GM12892 (cell line): ENCODE measurements around the gene IL32.

ENCODE experiments used
- POLR2A ChIP-seq: IDR thresholded peaks from 2 replicates; pipeline ENCODE4 v1.6.1; 2011; ENCODE audit warnings: low read depth, low read length, control low read depth
- TAF1 ChIP-seq: IDR thresholded peaks from 2 replicates; pipeline ENCODE4 v1.6.1; 2011; ENCODE audit warnings: low read depth, mild to moderate bottlenecking, control low read depth, low read length, borderline replicate concordance

DNA sequence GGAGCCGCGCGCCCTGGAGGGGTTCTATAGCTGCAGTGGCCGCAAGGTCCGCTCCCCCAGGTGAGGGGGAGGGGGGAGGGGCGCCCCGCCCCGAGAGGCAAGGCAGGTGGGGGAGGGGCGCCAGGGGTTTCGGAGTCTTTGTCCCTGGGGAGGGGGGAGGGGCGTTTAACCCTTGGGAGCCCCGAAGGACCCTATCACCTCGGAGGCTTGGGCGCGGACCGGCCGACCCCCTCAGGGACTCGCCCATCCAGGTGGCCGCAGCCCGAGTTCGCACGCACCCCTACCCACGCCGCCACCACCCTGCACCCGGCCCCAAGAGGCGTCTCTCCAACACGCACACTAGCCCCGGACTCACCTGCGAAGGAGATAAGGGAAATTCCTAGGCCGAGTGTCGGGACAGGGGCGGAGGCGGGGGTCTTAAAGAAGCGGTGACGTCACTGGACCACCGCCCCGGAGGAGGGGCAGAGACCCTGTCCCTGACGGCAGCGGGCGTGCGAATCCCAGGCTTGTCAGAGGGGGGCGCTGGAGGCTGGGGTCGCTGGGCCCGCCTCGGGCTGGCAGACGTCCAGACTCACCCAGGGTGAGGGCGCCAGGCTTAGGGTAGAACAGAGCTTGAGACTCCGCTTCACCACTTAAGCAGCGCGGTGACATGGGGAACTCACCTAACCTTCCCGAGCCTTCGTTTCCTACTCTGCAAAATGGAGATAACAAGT, 47.5 kb upstream of the IL32 start, which contains the start of gene CLDN6:
- no peak for TF ChIP-seq POLR2A
- no peak for TF ChIP-seq TAF1
